ENCODE measurements around the gene PDE4B.
"Not testable (repeated sequence)": the region's sequence is repeated elsewhere in the genome, so short reads cannot be mapped to it uniquely, and the experiment has no call there.

Gene PDE4B

GRCh38 chr1:66108624-66109023, 315.9 kb downstream of the PDE4B start:
- DNase-seq (ENCODE audit: extremely low read depth in 1 of 2, low read depth in 1 of 2), result no peak

- DNase-seq (ENCODE audit: extremely low read depth in 1 of 2, low read depth in 1 of 2), result no peak
These were observed 320.2 kb downstream of the PDE4B start for GRCh38 chr1:66112744-66113400.

GRCh38 chr1:66119148-66119547, 326.5 kb downstream of the PDE4B start:
- no peak for DNase-seq (ENCODE audit: extremely low read depth in 1 of 2, low read depth in 1 of 2)

- no peak for DNase-seq (ENCODE audit: extremely low read depth in 1 of 2, low read depth in 1 of 2)
These were observed 332.0 kb downstream of the PDE4B start for GRCh38 chr1:66124670-66125069.

GRCh38 chr1:66128641-66129040, 335.9 kb downstream of the PDE4B start:
- DNase-seq (ENCODE audit: extremely low read depth in 1 of 2, low read depth in 1 of 2), result not testable (repeated sequence)

GRCh38 chr1:66132324-66132723, 339.6 kb downstream of the PDE4B start:
- DNase-seq (ENCODE audit: extremely low read depth in 1 of 2, low read depth in 1 of 2), result no peak

- no peak for DNase-seq (ENCODE audit: extremely low read depth in 1 of 2, low read depth in 1 of 2)
These were observed 341.3 kb downstream of the PDE4B start for GRCh38 chr1:66134004-66134403.

GRCh38 chr1:66135161-66135560, 342.5 kb downstream of the PDE4B start:
- DNase-seq (ENCODE audit: extremely low read depth in 1 of 2, low read depth in 1 of 2), result no peak

GRCh38 chr1:66136423-66136822, 343.7 kb downstream of the PDE4B start:
- not testable (repeated sequence) for DNase-seq (ENCODE audit: extremely low read depth in 1 of 2, low read depth in 1 of 2)

GRCh38 chr1:66137235-66137634, 344.5 kb downstream of the PDE4B start:
- DNase-seq (ENCODE audit: extremely low read depth in 1 of 2, low read depth in 1 of 2), result no peak

- DNase-seq (ENCODE audit: extremely low read depth in 1 of 2, low read depth in 1 of 2), result no peak
These were observed 345.9 kb downstream of the PDE4B start for GRCh38 chr1:66138613-66139012.

- DNase-seq (ENCODE audit: extremely low read depth in 1 of 2, low read depth in 1 of 2), result no peak
These were observed 347.4 kb downstream of the PDE4B start for GRCh38 chr1:66140072-66140471.

- DNase-seq (ENCODE audit: extremely low read depth in 1 of 2, low read depth in 1 of 2), result no peak
These were observed 351.0 kb downstream of the PDE4B start for GRCh38 chr1:66143651-66144050.

- DNase-seq (ENCODE audit: extremely low read depth in 1 of 2, low read depth in 1 of 2), result no peak
These were observed 354.6 kb downstream of the PDE4B start for GRCh38 chr1:66147226-66147835.

GRCh38 chr1:66152034-66152433, 359.3 kb downstream of the PDE4B start:
- DNase-seq (ENCODE audit: extremely low read depth in 1 of 2, low read depth in 1 of 2), result no peak

- no peak for DNase-seq (ENCODE audit: extremely low read depth in 1 of 2, low read depth in 1 of 2)
These were observed 361.7 kb downstream of the PDE4B start for GRCh38 chr1:66154394-66154793.

- no peak for DNase-seq (ENCODE audit: extremely low read depth in 1 of 2, low read depth in 1 of 2)
These were observed 363.4 kb downstream of the PDE4B start for GRCh38 chr1:66156144-66156543.

GRCh38 chr1:66159800-66160199, 367.1 kb downstream of the PDE4B start:
- DNase-seq (ENCODE audit: extremely low read depth in 1 of 2, low read depth in 1 of 2), result no peak

- DNase-seq (ENCODE audit: extremely low read depth in 1 of 2, low read depth in 1 of 2), result no peak
These were observed 368.0 kb downstream of the PDE4B start for GRCh38 chr1:66160719-66161118.

- DNase-seq (ENCODE audit: extremely low read depth in 1 of 2, low read depth in 1 of 2), result no peak
These were observed 374.1 kb downstream of the PDE4B start for GRCh38 chr1:66166753-66167152.

GRCh38 chr1:66167267-66167666, 374.6 kb downstream of the PDE4B start:
- no peak for DNase-seq (ENCODE audit: extremely low read depth in 1 of 2, low read depth in 1 of 2)

- DNase-seq (ENCODE audit: extremely low read depth in 1 of 2, low read depth in 1 of 2), result no peak
These were observed 375.8 kb downstream of the PDE4B start for GRCh38 chr1:66168467-66168887.
